Keratinocyte (primary cell): ENCODE results near the gene RGL1.

ENCODE experiments used
- EZH2 ChIP-seq: IDR thresholded peaks from one replicate; pipeline ENCODE4 v1.6.1; 2012; ENCODE audit warnings: inconsistent platforms, mild to moderate bottlenecking, low read length, moderate library complexity
- TF ChIP-seq, protein P1 (sequence below), 3 experiments: IDR thresholded peaks in 1 of 3; conservative IDR thresholded peaks in 1 of 3; optimal IDR thresholded peaks in 1 of 3; 2 replicates in 2 of 3; 3 replicates in 1 of 3; pipeline versions ENCODE3 to v1.5.1; 2011; ENCODE audit warnings: low read length in 3 of 3, mild to moderate bottlenecking in 3 of 3, moderate library complexity in 2 of 3, control low read depth in 1 of 3, inconsistent platforms in 1 of 3; ENCODE audit not compliant: insufficient read depth in 2 of 3; ENCODE audit errors: extremely low read depth in 1 of 3

DNA sequence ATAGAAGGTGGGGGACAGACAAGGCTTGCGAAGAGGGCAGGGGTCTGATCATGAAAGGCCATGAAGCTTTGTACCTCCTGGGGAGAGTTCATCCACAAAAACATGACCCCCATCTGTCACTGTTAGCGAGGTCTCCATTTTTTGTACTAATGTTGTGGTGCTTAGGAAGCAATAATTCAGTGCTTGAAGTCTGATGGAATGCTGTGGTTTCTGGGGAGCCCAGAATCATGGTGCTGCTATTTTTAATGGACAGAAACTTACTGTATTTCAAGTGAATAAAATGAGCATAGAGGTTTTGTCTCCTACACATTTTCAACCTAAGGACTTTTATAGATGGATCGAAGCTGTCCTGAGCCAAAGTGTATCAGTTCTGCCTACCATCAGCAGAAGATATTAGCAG, 28.2 kb upstream of the RGL1 start:
- no peak for TF ChIP-seq EZH2
- TF ChIP-seq, protein P1, sequence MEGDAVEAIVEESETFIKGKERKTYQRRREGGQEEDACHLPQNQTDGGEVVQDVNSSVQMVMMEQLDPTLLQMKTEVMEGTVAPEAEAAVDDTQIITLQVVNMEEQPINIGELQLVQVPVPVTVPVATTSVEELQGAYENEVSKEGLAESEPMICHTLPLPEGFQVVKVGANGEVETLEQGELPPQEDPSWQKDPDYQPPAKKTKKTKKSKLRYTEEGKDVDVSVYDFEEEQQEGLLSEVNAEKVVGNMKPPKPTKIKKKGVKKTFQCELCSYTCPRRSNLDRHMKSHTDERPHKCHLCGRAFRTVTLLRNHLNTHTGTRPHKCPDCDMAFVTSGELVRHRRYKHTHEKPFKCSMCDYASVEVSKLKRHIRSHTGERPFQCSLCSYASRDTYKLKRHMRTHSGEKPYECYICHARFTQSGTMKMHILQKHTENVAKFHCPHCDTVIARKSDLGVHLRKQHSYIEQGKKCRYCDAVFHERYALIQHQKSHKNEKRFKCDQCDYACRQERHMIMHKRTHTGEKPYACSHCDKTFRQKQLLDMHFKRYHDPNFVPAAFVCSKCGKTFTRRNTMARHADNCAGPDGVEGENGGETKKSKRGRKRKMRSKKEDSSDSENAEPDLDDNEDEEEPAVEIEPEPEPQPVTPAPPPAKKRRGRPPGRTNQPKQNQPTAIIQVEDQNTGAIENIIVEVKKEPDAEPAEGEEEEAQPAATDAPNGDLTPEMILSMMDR (optimal IDR thresholded peaks at IDR 0.05 in 1 of 3, IDR thresholded peaks at IDR 0.05 in 1 of 3, conservative IDR thresholded peaks at IDR 0.05 in 1 of 3; ENCODE audit: extremely low read depth in 1 of 3, insufficient read depth in 2 of 3, low read length in 3 of 3), result no peak
